GM18505 (cell line): ENCODE data around the gene MFSD8.
"Not testable (repeated sequence)": the region's sequence is repeated elsewhere in the genome, so short reads cannot be mapped to it uniquely, and the experiment has no call there.

Experiments used
- ATAC-seq: cut with Tn5 transposase; IDR thresholded peaks from one replicate; pipeline ENCODE4 v1.9.1; 2021; ENCODE audit not compliant: unreplicated experiment
- POLR2A ChIP-seq: IDR thresholded peaks from 4 replicates; pipeline ENCODE4 v1.6.1; 2011; ENCODE audit warnings: borderline replicate concordance; ENCODE audit not compliant: insufficient read depth, insufficient read length; ENCODE audit errors: extremely low read depth

The MFSD8 gene

GRCh38 chr4:127967141-127967775, 2.3 kb upstream of the MFSD8 start:
- ATAC-seq, result no peak

DNA sequence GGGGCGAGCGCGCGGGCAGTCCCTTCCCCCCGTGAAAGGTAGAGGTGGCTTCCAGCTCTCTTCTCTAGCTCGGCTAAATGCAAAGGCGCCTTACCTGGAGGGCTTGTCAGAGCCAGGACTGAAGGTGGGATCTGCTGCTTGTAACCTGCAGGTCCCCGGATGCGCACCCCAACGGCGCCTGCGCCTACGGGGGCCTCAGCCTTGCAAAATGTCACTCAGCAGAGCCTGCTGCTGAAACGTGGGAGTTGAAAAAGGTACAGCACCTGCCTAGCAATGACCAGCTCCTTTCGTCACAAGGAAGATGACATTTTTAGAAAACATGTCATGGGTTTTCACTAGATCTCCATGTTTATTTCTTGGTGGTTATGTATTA, 816 bp upstream of the MFSD8 start:
- TF ChIP-seq POLR2A, result no peak
- peak; percentile 36 for ATAC-seq

More at GRCh38 chr4:127967141-127967775, 2.3 kb upstream of the MFSD8 start:
- no peak for TF ChIP-seq POLR2A

DNA sequence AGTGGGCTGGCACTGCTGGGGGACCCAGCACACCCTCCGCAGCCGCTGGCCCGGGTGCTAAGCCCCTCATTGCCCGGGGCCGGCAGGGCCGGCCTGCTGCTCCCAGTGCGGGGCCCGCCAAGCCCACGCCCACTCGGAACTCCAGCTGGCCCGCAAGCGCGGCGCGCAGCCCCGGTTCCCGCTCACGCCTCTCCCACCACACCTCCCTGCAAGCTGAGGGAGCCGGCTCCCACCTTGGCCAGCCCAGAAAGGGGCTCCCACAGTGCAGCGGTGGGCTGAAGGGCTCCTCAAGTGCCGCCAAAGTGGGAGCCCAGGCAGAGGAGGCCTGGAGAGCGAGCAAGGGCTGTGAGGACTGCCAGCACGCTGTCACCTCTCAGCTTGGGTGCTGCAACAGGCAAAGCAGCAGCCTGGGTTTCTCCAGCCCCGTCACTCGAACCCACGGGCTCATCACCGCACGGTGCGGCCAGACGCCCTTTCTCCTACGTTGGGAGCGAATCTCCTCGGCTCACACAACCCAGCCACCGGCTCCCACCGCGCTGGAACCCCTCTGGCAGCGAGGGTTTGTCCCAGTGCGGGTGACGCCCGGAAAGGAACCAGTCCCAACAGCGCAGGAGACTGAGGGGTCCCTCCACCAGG, 429 bp downstream of the MFSD8 start:
- ATAC-seq, result peak; percentile 18

DNA sequence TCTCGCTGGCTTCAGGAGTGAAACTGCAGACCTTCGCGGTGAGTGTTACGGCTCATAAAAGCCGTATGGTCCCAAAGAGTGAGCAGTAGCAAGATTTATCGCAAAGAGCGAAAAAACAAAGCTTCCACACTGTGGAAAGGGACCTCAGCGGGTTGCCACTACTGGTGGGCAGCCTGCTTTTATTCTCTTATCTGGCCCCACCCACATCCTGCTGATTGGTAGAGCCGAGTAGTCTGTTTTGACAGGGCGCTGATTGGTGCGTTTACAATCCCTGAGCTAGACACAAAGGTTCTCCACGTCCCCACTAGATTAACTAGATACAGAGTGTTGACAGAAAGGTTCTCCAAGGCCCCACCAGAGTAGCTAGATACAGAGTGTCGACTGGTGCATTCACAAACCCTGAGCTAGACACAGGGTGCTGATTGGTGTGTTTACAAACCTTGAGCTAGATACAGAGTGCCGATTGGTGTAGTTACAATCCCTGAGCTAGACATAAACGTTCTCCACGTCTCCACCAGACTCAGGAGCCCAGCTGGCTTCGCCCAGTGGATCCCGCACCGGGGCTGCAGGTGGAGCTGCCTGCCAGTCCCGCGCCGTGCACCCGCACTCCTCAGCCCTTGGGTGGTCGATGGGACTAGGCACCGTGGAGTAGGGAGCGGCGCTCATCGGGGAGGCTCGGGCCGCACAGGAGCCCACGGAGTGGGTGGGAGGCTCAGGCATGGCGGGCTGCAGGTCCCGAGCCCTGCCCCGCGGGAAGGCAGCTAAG, 1.2 kb downstream of the MFSD8 start:
- not testable (repeated sequence) for ATAC-seq

DNA sequence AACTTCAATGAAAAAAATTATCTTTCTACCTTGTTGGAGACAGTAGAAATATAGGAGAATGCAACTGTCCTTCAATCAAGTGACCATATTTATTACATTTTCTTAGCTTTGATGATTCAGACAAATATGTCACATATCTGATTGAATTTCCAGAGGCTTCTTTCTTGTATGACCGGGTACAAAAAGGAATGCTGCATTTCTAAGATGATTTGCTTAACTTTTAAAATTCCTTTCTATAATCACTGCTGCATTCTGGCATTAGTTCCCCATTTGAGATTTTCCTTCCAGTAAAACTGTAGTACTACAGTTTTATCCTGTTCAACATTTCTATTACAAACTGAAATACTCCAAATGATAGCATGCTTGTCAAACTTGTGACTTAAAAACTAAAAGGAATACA, 5.2 kb downstream of the MFSD8 start:
- TF ChIP-seq POLR2A, result no peak
- no peak for ATAC-seq

GRCh38 chr4:127957105-127957504, 7.9 kb downstream of the MFSD8 start:
- ATAC-seq, result no peak

GRCh38 chr4:127936974-127937373, 28.0 kb downstream of the MFSD8 start:
- ATAC-seq, result no peak
- TF ChIP-seq POLR2A, result no peak

More at GRCh38 chr4:127957105-127957504, 7.9 kb downstream of the MFSD8 start:
- no peak for TF ChIP-seq POLR2A

DNA sequence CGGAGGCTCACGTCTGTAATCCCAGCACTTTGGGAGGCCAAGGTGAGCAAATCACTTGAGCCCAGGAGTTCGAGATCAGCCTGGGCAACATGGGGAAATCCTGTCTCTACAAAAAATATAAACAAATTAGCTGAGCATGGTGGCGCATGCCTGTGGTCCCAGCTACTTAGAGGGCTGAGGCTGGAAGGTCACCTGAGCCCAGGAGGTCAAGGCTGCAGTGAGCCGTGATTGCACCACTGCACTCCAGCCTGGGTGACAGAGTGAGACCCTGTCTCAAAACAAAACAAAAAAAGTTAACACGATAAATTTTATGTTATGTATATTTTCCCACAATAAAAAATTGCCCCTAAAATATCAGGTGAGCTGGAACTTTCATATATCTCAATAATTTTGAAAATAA, 33.1 kb downstream of the MFSD8 start:
- not testable (repeated sequence) for ATAC-seq

DNA sequence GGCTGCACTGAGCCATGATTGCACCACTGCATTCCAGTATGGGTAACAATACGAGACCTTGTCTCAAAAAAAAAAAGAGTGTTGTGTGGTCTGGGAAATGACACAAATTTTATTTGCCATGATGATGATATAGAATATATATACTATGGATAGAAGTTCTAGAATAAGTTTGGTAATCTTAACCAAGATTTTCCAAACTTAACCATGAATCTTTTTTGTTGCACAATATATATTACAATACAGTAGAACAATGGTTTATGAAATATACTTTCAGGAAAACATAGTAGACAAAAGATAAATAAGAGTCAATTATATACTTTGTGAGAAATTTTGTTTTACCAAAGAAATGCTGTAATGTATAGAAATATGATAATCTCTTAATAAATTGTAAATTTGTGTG, 34.8 kb downstream of the MFSD8 start:
- TF ChIP-seq POLR2A, result no peak
- no peak for ATAC-seq

GRCh38 chr4:127925720-127926119, 39.3 kb downstream of the MFSD8 start:
- not testable (repeated sequence) for ATAC-seq

DNA sequence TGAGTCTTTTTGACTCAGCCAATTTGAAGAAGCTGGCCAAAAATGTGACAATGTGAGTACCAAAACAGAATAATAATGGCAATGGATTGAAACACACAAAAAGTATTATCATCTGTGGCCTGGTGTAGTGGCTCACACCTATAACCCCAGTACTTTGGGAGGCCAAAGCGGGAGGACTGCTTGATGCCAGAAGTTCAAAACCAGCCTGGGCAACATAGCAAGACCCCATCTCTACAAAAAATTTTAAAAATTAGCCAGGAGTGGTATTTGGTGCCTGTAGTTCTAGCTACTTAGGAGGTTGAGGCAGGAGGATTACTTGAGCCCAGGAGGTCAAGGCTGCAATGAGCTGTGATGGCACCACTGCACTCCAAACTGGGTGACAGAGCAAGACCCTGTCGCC, 42.7 kb downstream of the MFSD8 start:
- no peak for ATAC-seq
- no peak for TF ChIP-seq POLR2A

GRCh38 chr4:127920521-127920920, 44.5 kb downstream of the MFSD8 start:
- no peak for TF ChIP-seq POLR2A
- no peak for ATAC-seq

GRCh38 chr4:127917151-127917550, 47.8 kb downstream of the MFSD8 start:
- ATAC-seq, result no peak
- no peak for TF ChIP-seq POLR2A

GRCh38 chr4:127916512-127916911, 48.5 kb downstream of the MFSD8 start:
- ATAC-seq, result no peak
- TF ChIP-seq POLR2A, result no peak

- no peak for ATAC-seq
- no peak for TF ChIP-seq POLR2A
These were observed 59.9 kb downstream of the MFSD8 start for GRCh38 chr4:127905029-127905428.

- not testable (repeated sequence) for ATAC-seq
These were observed 65.3 kb downstream of the MFSD8 start for GRCh38 chr4:127899682-127900081.
